ENCODE data around the gene ATG7.
A peak's percentile ranks its signal among the peaks of the same experiment; 100 is the strongest.

The ATG7 gene

GRCh38 chr3:11478167-11478566, 206.0 kb downstream of the ATG7 start (continued):
- no peak for TF ChIP-seq ZBTB49 (tag by site-specific recombination; IDR thresholded peaks at IDR 0.05; ENCODE audit: low read depth)

- Histone ChIP-seq H3K9me3 (ENCODE audit: control insufficient read depth, insufficient read depth, low read depth, low read length) (no peaks in the 10 kb centered on the region), H3K4me3 (ENCODE audit: low read depth, low read length) (no peak overlapping the region), H3K4me1 (ENCODE audit: control insufficient read depth, insufficient read depth, low read length) (peaks cover 64% of the 10 kb centered on the region), H3K36me3 (ENCODE audit: control insufficient read depth in 2 of 2, insufficient read depth in 1 of 2, low read length in 2 of 2) (no peaks in the 10 kb centered on the region), H3K27ac (ENCODE audit: extremely low read depth, low read depth, low read length) (peak overlapping the region; percentile 32; the same call in 1 of the 2 replicates)
- ChIA-PET CTCF (interaction anchor here (0.5 to 0.8 kb wide), 2 partner anchors 253 to 968 kb away, joined by 3 to 4 read pairs; no protein-coding TSS in a partner anchor), POLR2A (no interaction called here)
- TF ChIP-seq ZNF146 (tag by site-specific recombination; IDR thresholded peaks at IDR 0.05) = no peak
- TF ChIP-seq ZNF600 (tag by site-specific recombination; IDR thresholded peaks at IDR 0.05) = peak; percentile 33; the same call in 1 of the 2 replicates
- TF ChIP-seq ZNF26 (tag by site-specific recombination; IDR thresholded peaks at IDR 0.05) = no peak
- no peak for TF ChIP-seq ZNF549 (tag by site-specific recombination; IDR thresholded peaks at IDR 0.05)
- no peak for TF ChIP-seq KLF8 (tag by site-specific recombination; IDR thresholded peaks at IDR 0.05)
- TF ChIP-seq ZNF132 (tag by site-specific recombination; IDR thresholded peaks at IDR 0.05; ENCODE audit: borderline replicate concordance) = no peak
- no peak for TF ChIP-seq ZNF311 (tag by site-specific recombination; IDR thresholded peaks at IDR 0.05; ENCODE audit: borderline replicate concordance)
- TF ChIP-seq ZNF398 (tag by site-specific recombination; IDR thresholded peaks at IDR 0.05) = no peak
- peak; percentile 84 for TF ChIP-seq PRDM6 (tag by site-specific recombination; IDR thresholded peaks at IDR 0.05)
- no peak for TF ChIP-seq REPIN1 (tag by site-specific recombination; IDR thresholded peaks at IDR 0.05; ENCODE audit: low read depth)
- TF ChIP-seq SALL2 (tag by site-specific recombination; IDR thresholded peaks at IDR 0.05; ENCODE audit: borderline replicate concordance) = no peak
- 0 out of 2 replicates have a peak, but pooled peaks have one; percentile 45 for TF ChIP-seq BCL6B (tag by site-specific recombination; IDR thresholded peaks at IDR 0.05)
- no peak for TF ChIP-seq ZNF561 (tag by site-specific recombination; IDR thresholded peaks at IDR 0.05; ENCODE audit: borderline replicate concordance)
- no peak for TF ChIP-seq ZNF768 (tag by site-specific recombination; IDR thresholded peaks at IDR 0.05)
- no peak for TF ChIP-seq ZNF792 (tag by site-specific recombination; IDR thresholded peaks at IDR 0.05)
- TF ChIP-seq ZNF501 (tag by site-specific recombination; IDR thresholded peaks at IDR 0.05) = no peak
- TF ChIP-seq ZNF623 (tag by site-specific recombination; IDR thresholded peaks at IDR 0.05) = no peak
- 0 out of 2 replicates have a peak, but pooled peaks have one; percentile 8 for TF ChIP-seq ZNF580 (tag by site-specific recombination; IDR thresholded peaks at IDR 0.05)
- no peak for TF ChIP-seq ZNF473 (tag by site-specific recombination; IDR thresholded peaks at IDR 0.05)
- TF ChIP-seq ZNF19 (tag by site-specific recombination; IDR thresholded peaks at IDR 0.05; ENCODE audit: low read depth) = no peak
- no peak for TF ChIP-seq ZNF354C (tag by site-specific recombination; IDR thresholded peaks at IDR 0.05; ENCODE audit: borderline replicate concordance, low read depth)
- peak; percentile 92 for TF ChIP-seq MZF1 (tag by site-specific recombination; IDR thresholded peaks at IDR 0.05; ENCODE audit: borderline replicate concordance)
- peak; percentile 40; the same call in 1 of the 2 replicates for TF ChIP-seq FEZF1 (tag by site-specific recombination; IDR thresholded peaks at IDR 0.05)
Observed at GRCh38 chr3:11479221-11479620, 207.0 kb downstream of the ATG7 start.
